HL-60 (cell line): Measurements from ENCODE around the gene RBM4.

Source experiments
- CTCF ChIP-seq: IDR thresholded peaks from one replicate; pipeline ENCODE4 v1.5.1; 2011; ENCODE audit warnings: low read length, control low read depth, inconsistent platforms; ENCODE audit not compliant: insufficient read depth
- POLR2AphosphoS5 ChIP-seq: IDR thresholded peaks from 2 replicates; pipeline ENCODE4 v1.6.1; 2012; ENCODE audit warnings: low read depth

DNA sequence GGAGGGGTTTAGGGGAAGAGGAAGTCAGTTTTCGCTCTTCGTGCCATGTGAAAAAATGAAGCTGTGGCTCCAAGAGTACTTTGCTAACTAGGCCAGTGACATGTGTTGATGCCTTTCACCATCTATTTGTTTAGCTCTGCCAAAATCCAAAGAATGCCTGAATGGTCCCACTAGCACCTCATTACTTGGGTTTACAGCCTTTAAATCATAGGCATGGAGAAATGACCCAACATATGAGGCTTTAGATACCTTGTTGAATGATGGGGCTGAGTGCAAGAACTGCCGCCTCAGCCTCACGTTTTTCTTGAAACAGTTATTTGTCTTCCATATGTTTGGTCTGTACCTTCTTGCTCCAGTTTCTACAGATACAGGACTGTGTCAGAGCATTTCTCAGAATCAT lies 8.3 kb downstream of the RBM4 start:
- TF ChIP-seq CTCF (no peak), POLR2AphosphoS5 (no peak)
